HepG2 (cell line): ENCODE results near the gene HMBS. TPM values are rescaled to one million over a fixed set of nuclear protein-coding genes. Genes with fewer than 3 reads are reported as not detected.

Source experiments
- CREBL2 ChIP-seq: sonication (generic); formaldehyde crosslinking; IDR thresholded peaks from 2 replicates; pipeline ENCODE4 v1.8.1; 2023; ENCODE audit warnings: missing genetic modification reagents, mild to moderate bottlenecking, borderline replicate concordance
- GABPA ChIP-seq, 2 experiments: IDR thresholded peaks; 2 replicates each; pipeline ENCODE4 v1.6.1; 2011 to 2016; ENCODE audit warnings: low read depth in 2 of 2, low read length in 1 of 2, missing biosample characterization in 1 of 2, missing genetic modification characterization in 1 of 2
- HNRNPLL ChIP-seq: fragments of 200-400 bp; formaldehyde crosslinking; IDR thresholded peaks from 2 replicates; pipeline ENCODE4 v1.6.1; 2017; ENCODE audit warnings: mild to moderate bottlenecking, low read depth, low read length; ENCODE audit not compliant: poor library complexity, severe bottlenecking
- MTA3 ChIP-seq: sonication (generic); formaldehyde crosslinking; IDR thresholded peaks from 2 replicates; pipeline ENCODE4 v1.4.0; 2020; ENCODE audit warnings: missing genetic modification reagents
- NPAS2 ChIP-seq: sonication (generic); formaldehyde crosslinking; IDR thresholded peaks from 2 replicates; pipeline ENCODE4 v1.8.0; 2022; ENCODE audit warnings: mild to moderate bottlenecking, missing genetic modification reagents, borderline replicate concordance
- PHF5A ChIP-seq: IDR thresholded peaks from one replicate; pipeline ENCODE4 v1.6.1; 2018; ENCODE audit warnings: low read depth, missing genetic modification reagents; ENCODE audit not compliant: unreplicated experiment
- RNF219 ChIP-seq: sonication (generic); formaldehyde crosslinking; IDR thresholded peaks from 2 replicates; pipeline ENCODE4 v1.5.0; 2020; ENCODE audit warnings: mild to moderate bottlenecking, missing genetic modification reagents
- SPEN ChIP-seq: sonication (generic); formaldehyde crosslinking; IDR thresholded peaks from 2 replicates; pipeline ENCODE4 v1.5.1; 2020; ENCODE audit warnings: low read depth, mild to moderate bottlenecking, missing genetic modification reagents
- TSC22D2 ChIP-seq: sonication (generic); formaldehyde crosslinking; IDR thresholded peaks from 2 replicates; pipeline ENCODE4 v1.5.1; 2020; ENCODE audit warnings: missing genetic modification reagents, mild to moderate bottlenecking, borderline replicate concordance
- ZMAT5 ChIP-seq: sonication (generic); formaldehyde crosslinking; IDR thresholded peaks from 2 replicates; pipeline ENCODE4 v1.5.0; 2020; ENCODE audit warnings: mild to moderate bottlenecking, low read depth, missing genetic modification reagents, borderline replicate concordance
- ZNF12 ChIP-seq: sonication (generic); formaldehyde crosslinking; IDR thresholded peaks from 2 replicates; pipeline ENCODE4 v1.5.0; 2020; ENCODE audit warnings: missing genetic modification reagents
- ZNF142 ChIP-seq: sonication (generic); formaldehyde crosslinking; IDR thresholded peaks from 2 replicates; pipeline ENCODE4 v1.4.0; 2020; ENCODE audit warnings: missing genetic modification reagents
- ZNF253 ChIP-seq: sonication (generic); formaldehyde crosslinking; IDR thresholded peaks from 2 replicates; pipeline ENCODE4 v1.8.0; 2022; ENCODE audit warnings: mild to moderate bottlenecking, missing genetic modification reagents, borderline replicate concordance
- ZNF264 ChIP-seq: sonication (generic); formaldehyde crosslinking; IDR thresholded peaks from 2 replicates; pipeline ENCODE4 v1.4.0; 2020; ENCODE audit warnings: missing genetic modification reagents
- ZNF543 ChIP-seq: sonication (generic); formaldehyde crosslinking; IDR thresholded peaks from 2 replicates; pipeline ENCODE4 v1.4.0; 2020; ENCODE audit warnings: mild to moderate bottlenecking, missing genetic modification reagents
- polyA plus RNA-seq, 8 experiments: library from polyadenylated mRNA; depleted of rRNA in 3 of 8; stranded (reverse) in 7 of 8; unstranded in 1 of 8; fragments of >200 nt; fragmentation: Illumina TruSeq in 4 of 8; extraction: Trizol in 4 of 8; gene quantifications; 2 replicates each; pipeline versions ENCODE4 v1.2.1 to v1.2.3, GENCODE V29; 2011 to 2016; ENCODE audit warnings: low read depth in 4 of 8, missing spikeins in 1 of 8, mixed read lengths in 1 of 8; ENCODE audit not compliant: insufficient read depth in 1 of 8
- total RNA-seq, 5 experiments: library from RNA; depleted of rRNA; stranded (reverse); fragments of >200 nt; fragmentation: Illumina TruSeq; extraction: Trizol; gene quantifications; 2 replicates each; pipeline ENCODE4 v1.2.3, GENCODE V29; 2016; ENCODE audit warnings: low read depth in 1 of 5
- TF ChIP-seq, protein P1 (sequence below): sonication (generic); formaldehyde crosslinking; IDR thresholded peaks from 2 replicates; pipeline ENCODE4 v1.8.1; 2023; ENCODE audit warnings: mild to moderate bottlenecking, missing genetic modification reagents
- TF ChIP-seq, protein P2 (sequence below): IDR thresholded peaks from 2 replicates; pipeline ENCODE4 v1.6.1; 2012; ENCODE audit warnings: low read length, improper control_type of control experiment

The HMBS gene
- total and polyA plus RNA-seq, 2 of the 13 experiments (the other 11 are each of a cell fraction or from before 2014, with no cell fraction given), result 9.4 to 46.9 TPM

DNA sequence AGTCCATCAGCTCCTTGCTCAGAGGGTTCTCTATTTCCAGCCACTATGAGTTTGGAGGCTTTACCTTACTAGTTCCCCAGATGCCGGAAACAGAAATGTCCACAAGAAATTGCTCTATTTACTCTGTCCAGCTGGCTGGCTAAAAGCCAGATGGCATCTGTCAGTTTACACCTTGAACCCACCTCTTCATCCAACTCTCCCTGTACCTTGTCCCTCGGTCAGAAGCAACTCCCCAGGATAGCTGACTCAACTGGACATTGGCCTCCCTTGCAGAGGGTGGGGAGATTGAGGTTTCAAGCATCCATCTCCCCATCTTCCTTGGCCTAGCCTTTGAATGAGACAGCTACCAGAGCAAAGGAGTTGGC is 24.2 kb downstream of the HMBS start (continued):
- TF ChIP-seq, protein P1, sequence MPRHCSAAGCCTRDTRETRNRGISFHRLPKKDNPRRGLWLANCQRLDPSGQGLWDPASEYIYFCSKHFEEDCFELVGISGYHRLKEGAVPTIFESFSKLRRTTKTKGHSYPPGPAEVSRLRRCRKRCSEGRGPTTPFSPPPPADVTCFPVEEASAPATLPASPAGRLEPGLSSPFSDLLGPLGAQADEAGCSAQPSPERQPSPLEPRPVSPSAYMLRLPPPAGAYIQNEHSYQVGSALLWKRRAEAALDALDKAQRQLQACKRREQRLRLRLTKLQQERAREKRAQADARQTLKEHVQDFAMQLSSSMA, result no peak
- no peak for TF ChIP-seq CREBL2 (CRISPR knock-in tag)
- no peak for TF ChIP-seq TSC22D2 (CRISPR knock-in tag)
- no peak for TF ChIP-seq ZMAT5 (CRISPR knock-in tag)
- no peak for TF ChIP-seq ZNF142 (CRISPR knock-in tag)
- TF ChIP-seq ZNF543 (CRISPR knock-in tag), result no peak
- TF ChIP-seq ZNF264 (CRISPR knock-in tag), result no peak
- no peak for TF ChIP-seq ZNF253 (CRISPR knock-in tag)
- TF ChIP-seq GABPA (IDR thresholded peaks at IDR 0.05; ENCODE audit: low read depth, low read length), result no peak
- peak; percentile 70 for TF ChIP-seq GABPA (CRISPR knock-in tag; IDR thresholded peaks at IDR 0.05; ENCODE audit: low read depth)
- no peak for TF ChIP-seq SPEN
- no peak for TF ChIP-seq PHF5A (CRISPR knock-in tag)
- no peak for TF ChIP-seq NPAS2 (CRISPR knock-in tag)
- TF ChIP-seq RNF219 (CRISPR knock-in tag), result no peak
- no peak for TF ChIP-seq HNRNPLL
- TF ChIP-seq ZNF12 (CRISPR knock-in tag), result no peak
- TF ChIP-seq, protein P2, sequence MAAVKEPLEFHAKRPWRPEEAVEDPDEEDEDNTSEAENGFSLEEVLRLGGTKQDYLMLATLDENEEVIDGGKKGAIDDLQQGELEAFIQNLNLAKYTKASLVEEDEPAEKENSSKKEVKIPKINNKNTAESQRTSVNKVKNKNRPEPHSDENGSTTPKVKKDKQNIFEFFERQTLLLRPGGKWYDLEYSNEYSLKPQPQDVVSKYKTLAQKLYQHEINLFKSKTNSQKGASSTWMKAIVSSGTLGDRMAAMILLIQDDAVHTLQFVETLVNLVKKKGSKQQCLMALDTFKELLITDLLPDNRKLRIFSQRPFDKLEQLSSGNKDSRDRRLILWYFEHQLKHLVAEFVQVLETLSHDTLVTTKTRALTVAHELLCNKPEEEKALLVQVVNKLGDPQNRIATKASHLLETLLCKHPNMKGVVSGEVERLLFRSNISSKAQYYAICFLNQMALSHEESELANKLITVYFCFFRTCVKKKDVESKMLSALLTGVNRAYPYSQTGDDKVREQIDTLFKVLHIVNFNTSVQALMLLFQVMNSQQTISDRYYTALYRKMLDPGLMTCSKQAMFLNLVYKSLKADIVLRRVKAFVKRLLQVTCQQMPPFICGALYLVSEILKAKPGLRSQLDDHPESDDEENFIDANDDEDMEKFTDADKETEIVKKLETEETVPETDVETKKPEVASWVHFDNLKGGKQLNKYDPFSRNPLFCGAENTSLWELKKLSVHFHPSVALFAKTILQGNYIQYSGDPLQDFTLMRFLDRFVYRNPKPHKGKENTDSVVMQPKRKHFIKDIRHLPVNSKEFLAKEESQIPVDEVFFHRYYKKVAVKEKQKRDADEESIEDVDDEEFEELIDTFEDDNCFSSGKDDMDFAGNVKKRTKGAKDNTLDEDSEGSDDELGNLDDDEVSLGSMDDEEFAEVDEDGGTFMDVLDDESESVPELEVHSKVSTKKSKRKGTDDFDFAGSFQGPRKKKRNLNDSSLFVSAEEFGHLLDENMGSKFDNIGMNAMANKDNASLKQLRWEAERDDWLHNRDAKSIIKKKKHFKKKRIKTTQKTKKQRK, result no peak
- TF ChIP-seq MTA3 (CRISPR knock-in tag), result no peak
